ENCODE measurements around the gene ACYP2.
"Not testable (repeated sequence)": the region's sequence is repeated elsewhere in the genome, so short reads cannot be mapped to it uniquely, and the experiment has no call there.

Gene ACYP2

GRCh38 chr2:54310961-54311360 is 195.5 kb downstream of the ACYP2 start:
- Mint-ChIP-seq H3K27ac (no peak overlapping the region), H3K4me1 (ENCODE audit: low read depth) (no peaks in the 10 kb centered on the region), H3K9me3 (peaks cover under 1% of the 10 kb centered on the region), H3K4me3 (no peak overlapping the region), H3K36me3 (ENCODE audit: low read depth) (no peaks in the 10 kb centered on the region), H3K27me3 (ENCODE audit: low read depth) (peaks cover under 1% of the 10 kb centered on the region)

DNA sequence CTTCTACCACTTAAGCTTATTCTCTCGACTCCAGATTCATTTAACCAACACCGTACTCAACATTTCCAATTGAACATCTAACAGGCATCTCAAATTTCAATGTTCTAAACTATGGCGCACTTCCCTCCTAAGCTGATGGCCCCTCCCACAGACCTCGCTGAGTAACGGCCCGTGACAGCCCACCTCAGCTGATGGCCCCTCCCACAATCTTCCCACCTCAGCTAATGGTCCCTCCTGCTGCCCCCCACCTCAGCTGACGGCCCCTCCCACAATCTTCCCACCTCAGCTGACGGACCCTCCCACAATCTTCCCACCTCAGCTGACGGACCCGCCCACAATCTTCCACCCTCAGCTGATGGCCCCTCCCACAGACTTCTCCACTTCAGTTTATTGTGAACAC is 197.7 kb downstream of the ACYP2 start:
- Mint-ChIP-seq H3K9me3 (peaks cover 3% of the 10 kb centered on the region), H3K4me3 (no peak overlapping the region), H3K27ac (no peak overlapping the region), H3K4me1 (ENCODE audit: low read depth) (no peaks in the 10 kb centered on the region), H3K36me3 (ENCODE audit: low read depth) (no peaks in the 10 kb centered on the region), H3K27me3 (ENCODE audit: low read depth) (peaks cover 9% of the 10 kb centered on the region)

DNA sequence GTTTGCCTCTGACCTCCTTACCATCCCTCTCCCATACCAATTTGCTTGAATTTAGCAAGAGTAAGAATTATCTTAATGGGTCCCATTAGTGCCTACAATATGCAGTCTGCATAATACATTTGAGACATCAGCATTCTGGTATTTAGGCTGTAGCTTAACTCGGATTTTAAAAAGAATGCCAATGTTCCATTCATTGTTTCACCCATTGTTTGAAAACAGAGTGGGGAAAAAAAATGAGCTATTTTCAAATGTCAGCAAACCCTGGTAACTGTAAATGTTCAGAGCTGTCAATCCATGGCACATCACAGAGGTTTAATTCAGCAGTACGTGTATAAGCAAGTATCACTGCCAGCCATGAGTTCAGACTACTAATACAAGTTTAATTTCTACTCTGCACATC is 202.6 kb downstream of the ACYP2 start:
- no peak overlapping the region for H3K27ac Mint-ChIP-seq
- H3K4me3 Mint-ChIP-seq, result no peak overlapping the region
- H3K9me3 Mint-ChIP-seq, result peaks cover 3% of the 10 kb centered on the region
- no peaks in the 10 kb centered on the region for H3K36me3 Mint-ChIP-seq (ENCODE audit: low read depth)
- H3K4me1 Mint-ChIP-seq (ENCODE audit: low read depth), result no peaks in the 10 kb centered on the region
- peaks cover 28% of the 10 kb centered on the region for H3K27me3 Mint-ChIP-seq (ENCODE audit: low read depth)

DNA sequence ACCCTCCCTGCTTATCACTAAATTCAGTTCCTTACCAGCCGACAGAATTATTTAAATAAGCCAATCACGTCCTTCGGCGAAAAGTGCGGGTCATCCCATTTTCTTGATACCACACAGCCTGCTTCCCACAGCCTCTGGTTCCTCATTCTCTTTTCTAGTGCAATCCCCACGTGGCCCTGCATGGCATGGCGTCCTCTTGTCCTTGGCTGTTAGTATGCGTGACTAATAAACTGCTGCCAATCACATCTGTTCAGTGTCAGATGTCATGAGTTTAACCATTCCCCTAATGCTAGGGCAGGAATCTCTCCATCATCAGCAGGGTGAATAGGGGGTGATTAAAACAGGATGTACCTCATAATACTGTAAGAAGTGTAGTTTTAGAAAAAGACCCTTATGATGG is 203.4 kb downstream of the ACYP2 start:
- peaks cover 3% of the 10 kb centered on the region for H3K9me3 Mint-ChIP-seq
- H3K4me1 Mint-ChIP-seq (ENCODE audit: low read depth), result no peaks in the 10 kb centered on the region

DNA sequence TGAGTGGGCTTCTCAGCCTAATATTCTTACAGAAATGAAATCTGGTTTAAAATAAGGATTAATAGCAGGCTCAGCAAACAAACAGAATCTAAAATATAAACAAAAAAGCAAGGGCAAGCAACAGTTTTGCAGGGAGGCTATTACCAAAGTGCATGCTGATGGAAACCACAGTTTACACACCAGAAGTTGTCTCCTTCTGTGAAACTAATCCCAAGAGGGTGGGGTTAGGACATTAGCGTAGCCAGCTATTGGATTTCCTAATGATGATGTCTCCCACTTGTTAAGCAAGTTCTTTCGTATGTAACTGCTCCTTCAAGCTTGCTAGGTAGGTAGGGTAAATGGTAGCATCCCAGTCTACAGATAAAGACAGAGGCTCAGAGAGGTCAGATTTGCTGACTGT is 205.6 kb downstream of the ACYP2 start:
- Mint-ChIP-seq H3K27ac (no peak overlapping the region), H3K4me3 (no peak overlapping the region), H3K36me3 (ENCODE audit: low read depth) (no peaks in the 10 kb centered on the region)

More for the DNA sequence above, 203.4 kb downstream of the ACYP2 start:
- Mint-ChIP-seq H3K27me3 (ENCODE audit: low read depth) (peaks cover 28% of the 10 kb centered on the region), H3K36me3 (ENCODE audit: low read depth) (no peaks in the 10 kb centered on the region), H3K27ac (no peak overlapping the region), H3K4me3 (no peak overlapping the region)

GRCh38 chr2:54324517-54324916 is 209.1 kb downstream of the ACYP2 start:
- H3K36me3 Mint-ChIP-seq (ENCODE audit: low read depth); H3K4me1 Mint-ChIP-seq (ENCODE audit: low read depth); H3K4me3 Mint-ChIP-seq; H3K9me3 Mint-ChIP-seq; H3K27ac Mint-ChIP-seq: not testable (repeated sequence)
- H3K27me3 Mint-ChIP-seq (ENCODE audit: low read depth), result peaks cover 19% of the 10 kb centered on the region

More for the DNA sequence above, 205.6 kb downstream of the ACYP2 start:
- peaks cover 2% of the 10 kb centered on the region for H3K9me3 Mint-ChIP-seq
- no peaks in the 10 kb centered on the region for H3K4me1 Mint-ChIP-seq (ENCODE audit: low read depth)
- H3K27me3 Mint-ChIP-seq (ENCODE audit: low read depth), result peaks cover 26% of the 10 kb centered on the region

GRCh38 chr2:54325148-54325547 is 209.7 kb downstream of the ACYP2 start:
- Mint-ChIP-seq H3K27ac (no peak overlapping the region), H3K4me3 (no peak overlapping the region), H3K27me3 (ENCODE audit: low read depth) (peaks cover 21% of the 10 kb centered on the region), H3K36me3 (ENCODE audit: low read depth) (no peaks in the 10 kb centered on the region), H3K4me1 (ENCODE audit: low read depth) (peaks cover 2% of the 10 kb centered on the region), H3K9me3 (no peaks in the 10 kb centered on the region)

- Mint-ChIP-seq H3K9me3 (no peaks in the 10 kb centered on the region), H3K4me3 (peak overlapping the region; percentile 21), H3K4me1 (ENCODE audit: low read depth) (peaks cover 7% of the 10 kb centered on the region)
Observed at GRCh38 chr2:54329482-54330161, 214.2 kb downstream of the ACYP2 start.

GRCh38 chr2:54330162-54330925 is 214.9 kb downstream of the ACYP2 start:
- Mint-ChIP-seq H3K9me3 (no peaks in the 10 kb centered on the region), H3K4me3 (peak overlapping the region; percentile 82), H3K4me1 (ENCODE audit: low read depth) (peaks cover 7% of the 10 kb centered on the region), H3K27me3 (ENCODE audit: low read depth) (peaks cover 30% of the 10 kb centered on the region), H3K27ac (peak overlapping the region; percentile 34), H3K36me3 (ENCODE audit: low read depth) (no peaks in the 10 kb centered on the region)

More at GRCh38 chr2:54329482-54330161, 214.2 kb downstream of the ACYP2 start:
- Mint-ChIP-seq H3K27me3 (ENCODE audit: low read depth) (peaks cover 30% of the 10 kb centered on the region), H3K36me3 (ENCODE audit: low read depth) (no peaks in the 10 kb centered on the region), H3K27ac (no peak overlapping the region)

DNA sequence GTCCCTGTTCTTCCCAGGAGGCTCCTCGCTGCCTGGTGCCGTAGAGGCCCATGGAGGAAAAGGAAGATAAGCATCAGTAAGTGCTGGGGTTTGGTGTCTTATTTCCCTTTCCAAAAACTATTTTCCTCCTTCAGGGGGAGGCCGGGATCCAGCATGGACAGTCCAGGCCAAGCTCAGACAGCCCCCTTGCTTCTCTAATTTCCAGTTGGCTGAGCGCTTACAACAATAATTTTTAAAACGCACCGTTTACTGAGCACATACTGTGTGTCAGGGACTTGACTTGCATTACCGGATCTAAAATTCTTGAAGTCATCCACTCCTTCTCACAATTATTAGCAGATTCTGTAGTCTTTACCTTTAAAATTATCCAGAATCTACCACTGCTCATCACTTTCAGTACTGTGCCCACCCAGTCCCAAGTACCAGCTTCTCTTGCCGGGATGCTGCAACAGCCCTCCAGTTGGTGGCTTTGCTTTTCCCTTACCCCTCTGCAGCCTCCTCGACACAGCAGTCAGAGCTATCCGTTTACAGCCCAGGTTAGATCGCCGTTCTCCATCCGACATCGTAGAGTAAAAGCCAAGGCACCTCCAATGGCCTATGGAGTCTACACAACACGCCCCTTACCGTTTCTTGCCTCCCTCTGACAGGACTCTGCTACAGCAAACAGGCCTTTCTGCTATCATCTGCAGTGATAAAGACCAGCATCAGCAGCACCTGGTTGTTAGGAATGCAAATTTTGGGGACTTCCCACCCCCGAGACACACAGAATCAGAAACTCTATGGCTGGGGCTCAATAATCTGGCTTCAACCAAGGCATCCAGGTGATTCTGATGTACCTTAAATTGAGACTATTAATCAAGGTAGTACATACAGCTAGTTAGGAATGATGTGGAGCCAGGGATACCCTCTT is 215.8 kb downstream of the ACYP2 start:
- Mint-ChIP-seq H3K36me3 (ENCODE audit: low read depth) (no peaks in the 10 kb centered on the region), H3K4me1 (ENCODE audit: low read depth) (peaks cover 7% of the 10 kb centered on the region), H3K27ac (peak overlapping the region; percentile 34), H3K9me3 (no peaks in the 10 kb centered on the region), H3K27me3 (ENCODE audit: low read depth) (peaks cover 30% of the 10 kb centered on the region), H3K4me3 (peak overlapping the region; percentile 82)

- H3K27me3 Mint-ChIP-seq (ENCODE audit: low read depth), result peaks cover 27% of the 10 kb centered on the region
- no peaks in the 10 kb centered on the region for H3K36me3 Mint-ChIP-seq (ENCODE audit: low read depth)
- peaks cover 7% of the 10 kb centered on the region for H3K4me1 Mint-ChIP-seq (ENCODE audit: low read depth)
- no peak overlapping the region for H3K27ac Mint-ChIP-seq
- no peaks in the 10 kb centered on the region for H3K9me3 Mint-ChIP-seq
- H3K4me3 Mint-ChIP-seq, result no peak overlapping the region
Observed at GRCh38 chr2:54332386-54332785, 217.0 kb downstream of the ACYP2 start.

GRCh38 chr2:54336136-54336976 is 220.9 kb downstream of the ACYP2 start:
- H3K27ac Mint-ChIP-seq, result no peak overlapping the region
- peaks cover under 1% of the 10 kb centered on the region for H3K4me1 Mint-ChIP-seq (ENCODE audit: low read depth)
- no peaks in the 10 kb centered on the region for H3K9me3 Mint-ChIP-seq
- H3K4me3 Mint-ChIP-seq, result no peak overlapping the region
- H3K27me3 Mint-ChIP-seq (ENCODE audit: low read depth), result peaks cover 15% of the 10 kb centered on the region
- no peaks in the 10 kb centered on the region for H3K36me3 Mint-ChIP-seq (ENCODE audit: low read depth)

GRCh38 chr2:54336977-54337255 is 221.5 kb downstream of the ACYP2 start:
- H3K4me1 Mint-ChIP-seq (ENCODE audit: low read depth), result no peaks in the 10 kb centered on the region
- no peak overlapping the region for H3K27ac Mint-ChIP-seq
- no peak overlapping the region for H3K4me3 Mint-ChIP-seq
- no peaks in the 10 kb centered on the region for H3K9me3 Mint-ChIP-seq
- peaks cover 17% of the 10 kb centered on the region for H3K27me3 Mint-ChIP-seq (ENCODE audit: low read depth)
- H3K36me3 Mint-ChIP-seq (ENCODE audit: low read depth), result no peaks in the 10 kb centered on the region

GRCh38 chr2:54341656-54342055 is 226.2 kb downstream of the ACYP2 start:
- Mint-ChIP-seq H3K4me3 (no peak overlapping the region), H3K27me3 (ENCODE audit: low read depth) (peaks cover 37% of the 10 kb centered on the region), H3K4me1 (ENCODE audit: low read depth) (no peaks in the 10 kb centered on the region), H3K9me3 (no peaks in the 10 kb centered on the region), H3K36me3 (ENCODE audit: low read depth) (no peaks in the 10 kb centered on the region), H3K27ac (no peak overlapping the region)

All from T-helper 1 cell treated with Interleukin-12 subunit alpha and Interleukin-12 subunit beta and Interleukin-4 antibody, amounts not matched to agents 30 μg/mL and 1 μg/mL, for 36 hours (primary cell).